H1 (cell line): Measurements from ENCODE around the gene RRAD. TPM values are rescaled to one million over a fixed set of nuclear protein-coding genes. Genes with fewer than 3 reads are reported as not detected.

Experiments used
- CTCF ChIA-PET: fragments of 300-600 bp; sonication (Branson Sonifier 250); formaldehyde crosslinking; loops from one replicate; lab custom pipeline; 2021; ENCODE audit not compliant: partially characterized antibody; lab: Charles Lee
- POLR2A ChIA-PET: fragments of 300-600 bp; sonication (Branson Sonifier 250); formaldehyde crosslinking; loops from one replicate; lab custom pipeline; 2021; ENCODE audit warnings: inconsistent platforms; ENCODE audit not compliant: partially characterized antibody; lab: Charles Lee
- DNase-seq, 2 experiments: peaks; one replicate each; pipeline versions ENCODE4 v3.0.0 to v3.0.0-alpha.2; 2010 to 2022; ENCODE audit warnings: low spot score in 2 of 2, low read depth in 1 of 2, mixed read lengths in 1 of 2
- FAIRE-seq: peaks from 2 replicates; lab custom pipeline; 2011; peaks lifted over from hg19 to GRCh38; lab: Jason Lieb, UNC
- H2AFZ ChIP-seq: 2 replicates; pipeline ENCODE4 v1.8.1; 2012; ENCODE audit warnings: low read length, inconsistent platforms
- H2AK5ac ChIP-seq: 2 replicates; pipeline ENCODE4 v1.6.1; 2013; ENCODE audit warnings: low read depth, low read length
- H2BK120ac ChIP-seq: replicated peaks from 2 replicates; pipeline ENCODE3; 2013; ENCODE audit warnings: low read depth, low read length, inconsistent platforms
- H2BK12ac ChIP-seq: 2 replicates; pipeline ENCODE4 v1.6.1; 2013; ENCODE audit warnings: low read depth, low read length
- H2BK15ac ChIP-seq: 2 replicates; pipeline ENCODE4 v1.6.1; 2013; ENCODE audit warnings: low read length
- H2BK20ac ChIP-seq: 2 replicates; pipeline ENCODE4 v1.6.1; 2013; ENCODE audit warnings: low read length
- H2BK5ac ChIP-seq: 2 replicates; pipeline ENCODE4 v1.6.1; 2013; ENCODE audit warnings: low read depth, low read length
- H3K14ac ChIP-seq: 2 replicates; pipeline ENCODE4 v1.6.1; 2013; ENCODE audit warnings: inconsistent platforms; ENCODE audit not compliant: insufficient read length
- H3K18ac ChIP-seq: 2 replicates; pipeline ENCODE4 v1.6.1; 2013; ENCODE audit warnings: low read length; ENCODE audit errors: extremely low read depth
- H3K23ac ChIP-seq: 2 replicates; pipeline ENCODE4 v1.6.1; 2013; ENCODE audit warnings: inconsistent platforms; ENCODE audit not compliant: insufficient read length
- H3K23me2 ChIP-seq: 2 replicates; pipeline ENCODE4 v1.6.1; 2013; ENCODE audit warnings: low read depth, low read length
- H3K27ac ChIP-seq: 2 replicates; pipeline ENCODE4 v1.6.1; 2011; ENCODE audit warnings: low read depth, low read length, inconsistent platforms
- H3K27me3 ChIP-seq, 4 experiments: replicated peaks in 1 of 4; 1 replicate in 1 of 4; 2 replicates in 3 of 4; pipeline versions ENCODE4 v1.6.1 to v1.8.1; 2011 to 2013; ENCODE audit warnings: low read length in 3 of 4, mild to moderate bottlenecking in 3 of 4, inconsistent platforms in 2 of 4, mixed read lengths in 2 of 4, moderate library complexity in 1 of 4; ENCODE audit not compliant: control insufficient read depth in 3 of 4, insufficient read depth in 3 of 4; ENCODE audit errors: extremely low read depth in 1 of 4
- H3K36me3 ChIP-seq, 4 experiments: 2 replicates each; pipeline versions ENCODE4 v1.6.1 to v1.8.1; 2011 to 2013; ENCODE audit warnings: mild to moderate bottlenecking in 4 of 4, low read length in 3 of 4, moderate library complexity in 2 of 4, control low read depth in 1 of 4, inconsistent platforms in 1 of 4; ENCODE audit not compliant: insufficient read depth in 4 of 4, control insufficient read depth in 2 of 4
- H3K4ac ChIP-seq: replicated peaks from 2 replicates; pipeline ENCODE3; 2013; ENCODE audit warnings: low read length, low read depth, mixed read lengths, inconsistent platforms; ENCODE audit not compliant: insufficient read length
- H3K4me1 ChIP-seq, 4 experiments: replicated peaks in 1 of 4; 1 replicate in 1 of 4; 2 replicates in 3 of 4; pipeline versions ENCODE4 v1.6.1 to v1.8.1; 2011 to 2013; ENCODE audit warnings: low read length in 3 of 4, inconsistent platforms in 2 of 4, mixed read lengths in 1 of 4; ENCODE audit not compliant: insufficient read depth in 4 of 4, control insufficient read depth in 3 of 4
- H3K4me2 ChIP-seq, 2 experiments: 2 replicates each; pipeline versions ENCODE4 v1.6.1 to v1.8.1; 2011 to 2013; ENCODE audit warnings: low read depth in 2 of 2, low read length in 2 of 2, control low read depth in 1 of 2, inconsistent platforms in 1 of 2, mild to moderate bottlenecking in 1 of 2; ENCODE audit not compliant: insufficient read depth in 1 of 2
- H3K4me3 ChIP-seq, 4 experiments: fragments of 200-600, 300-600 bp in 1 of 4; sonication (generic), shearing (Covaris generic), sonication (Bioruptor Twin) in 1 of 4; 2 replicates each; pipeline versions ENCODE4 v1.5.1 to v1.8.1; 2011 to 2016; ENCODE audit warnings: low read length in 4 of 4, low read depth in 3 of 4, control low read depth in 2 of 4, inconsistent platforms in 2 of 4, mild to moderate bottlenecking in 2 of 4, mixed read lengths in 1 of 4, moderate library complexity in 1 of 4; ENCODE audit not compliant: insufficient read depth in 2 of 4; ENCODE audit errors: extremely low read depth in 1 of 4
- H3K56ac ChIP-seq: replicated peaks from 2 replicates; pipeline ENCODE3; 2013; ENCODE audit warnings: low read depth, mild to moderate bottlenecking, mixed read lengths, low read length, inconsistent platforms; ENCODE audit not compliant: insufficient read length
- H3K79me1 ChIP-seq: 2 replicates; pipeline ENCODE4 v1.6.1; 2013; ENCODE audit warnings: low read depth, low read length, control low read depth
- H3K79me2 ChIP-seq, 2 experiments: 2 replicates each; pipeline versions ENCODE4 v1.6.1 to v1.8.1; 2012 to 2013; ENCODE audit warnings: low read length in 2 of 2, mild to moderate bottlenecking in 2 of 2, inconsistent platforms in 1 of 2; ENCODE audit not compliant: insufficient read depth in 2 of 2, control insufficient read depth in 1 of 2
- H3K9ac ChIP-seq, 4 experiments: replicated peaks in 1 of 4; 1 replicate in 1 of 4; 2 replicates in 3 of 4; pipeline versions ENCODE4 v1.6.1 to v1.8.1; 2011 to 2013; ENCODE audit warnings: low read depth in 3 of 4, low read length in 3 of 4, control low read depth in 2 of 4, mild to moderate bottlenecking in 2 of 4, moderate library complexity in 2 of 4, inconsistent platforms in 1 of 4; ENCODE audit errors: extremely low read depth in 1 of 4
- H3K9me3 ChIP-seq, 2 experiments: 2 replicates each; pipeline versions ENCODE4 v1.6.1 to v1.8.1; 2012 to 2013; ENCODE audit warnings: mild to moderate bottlenecking in 2 of 2, moderate library complexity in 2 of 2, control low read depth in 1 of 2, inconsistent platforms in 1 of 2, low read depth in 1 of 2, low read length in 1 of 2, mixed read lengths in 1 of 2; ENCODE audit not compliant: insufficient read depth in 2 of 2
- H4K20me1 ChIP-seq, 2 experiments: replicated peaks in 1 of 2; 2 replicates each; pipeline versions ENCODE3 to v1.8.1; 2011 to 2013; ENCODE audit warnings: inconsistent platforms in 2 of 2, low read length in 2 of 2, mild to moderate bottlenecking in 1 of 2; ENCODE audit not compliant: insufficient read depth in 2 of 2, control insufficient read depth in 1 of 2
- H4K5ac ChIP-seq: 2 replicates; pipeline ENCODE4 v1.6.1; 2013; ENCODE audit warnings: low read length, low read depth, mixed read lengths, inconsistent platforms; ENCODE audit not compliant: insufficient read length
- H4K8ac ChIP-seq: 2 replicates; pipeline ENCODE4 v1.8.0; 2013; ENCODE audit warnings: mild to moderate bottlenecking, moderate library complexity, low read length, inconsistent platforms; ENCODE audit not compliant: insufficient read depth; ENCODE audit errors: extremely low read depth
- H4K91ac ChIP-seq: replicated peaks from 2 replicates; pipeline ENCODE3; 2013; ENCODE audit warnings: low read length, mixed read lengths, inconsistent platforms; ENCODE audit not compliant: insufficient read length
- CHD1 ChIP-seq: IDR thresholded peaks from 2 replicates; pipeline ENCODE4 v1.6.1; 2012; ENCODE audit warnings: low read depth, low read length, improper control_type of control experiment
- EZH2 ChIP-seq: fragments of 200-600 bp; sonication (generic); IDR thresholded peaks from 2 replicates; pipeline ENCODE4 v1.7.1; 2012; ENCODE audit warnings: low read depth, mild to moderate bottlenecking, moderate library complexity, low read length, inconsistent platforms; ENCODE audit not compliant: severe bottlenecking
- GABPA ChIP-seq: IDR thresholded peaks from 2 replicates; pipeline ENCODE4 v1.6.1; 2011; ENCODE audit warnings: mild to moderate bottlenecking, low read length, moderate library complexity, borderline replicate concordance; ENCODE audit not compliant: insufficient read depth
- KDM5A ChIP-seq: fragments of 200-600 bp; IDR thresholded peaks from 2 replicates; pipeline ENCODE4 v1.7.1; 2012; ENCODE audit warnings: mild to moderate bottlenecking, low read length, inconsistent platforms, mixed read lengths
- SUZ12 ChIP-seq: fragments of 200-600 bp; sonication (generic); IDR thresholded peaks from 2 replicates; pipeline ENCODE4 v1.6.1; 2012; ENCODE audit warnings: mild to moderate bottlenecking, inconsistent platforms, low read length, moderate library complexity, mixed read lengths
- WGBS, 2 experiments: shearing (Covaris generic) in 1 of 2; methylation state at CpG; one replicate each; pipeline versions ENCODE4 v1.1.6 to v1.1.7; 2013 to 2015; ENCODE audit warnings: low lambda C conversion rate in 2 of 2, mixed read lengths in 2 of 2, inconsistent platforms in 1 of 2, low coverage in 1 of 2, missing lambda C conversion rate in 1 of 2; ENCODE audit not compliant: insufficient replicate concordance in 2 of 2, insufficient coverage in 1 of 2, insufficient read length in 1 of 2; ENCODE audit errors: extremely low coverage in 1 of 2, missing lambda C conversion rate in 1 of 2; 5-methylcytosine and 5-hydroxymethylcytosine counted together
- polyA plus RNA-seq, 7 experiments: library from polyadenylated mRNA; depleted of rRNA in 3 of 7; stranded (reverse) in 5 of 7; unstranded in 2 of 7; fragments of >200 nt in 5 of 7; fragments of 200-250 nt in 2 of 7; gene quantifications; 1 replicate in 5 of 7; 2 replicates in 1 of 7; 4 replicates in 1 of 7; pipeline versions ENCODE4 v1.2.1 to v1.2.3, GENCODE V29; 2011 to 2013; ENCODE audit warnings: missing spikeins in 2 of 7, mixed read lengths in 2 of 7
- total RNA-seq: library from RNA; stranded (reverse); fragmentation: NEBNext Ultra II Directional; extraction: Animal tissue kit (Norgen Biotek cat#: 25700); gene quantifications from 2 replicates; pipeline ENCODE4 v1.2.1, GENCODE V29; 2021

The RRAD gene
- total and polyA plus RNA-seq, 2 of the 8 experiments (the other 6 are each of a cell fraction or from before 2014, with no cell fraction given), result 0.17 TPM; not detected in 1

GRCh38 chr16:66948134-66948836 lies 22.9 kb upstream of the RRAD start:
- DNase-seq (no peak), FAIRE-seq (no peak)
- CTCF ChIA-PET, result interaction anchor here (0.9 to 3.3 kb wide), 7 partner anchors 10 to 53 kb away, joined by 3 to 14 read pairs (median 4); partner anchors contain the start of gene CIAO2B
- Histone ChIP-seq H2BK20ac (no peak overlapping the region), H2BK15ac (no peak overlapping the region), H3K27me3 (peaks cover 10 to 34% (median 32%) of the 10 kb centered on the region in 4 experiments), H3K14ac (no peak overlapping the region), H2AFZ (peak overlapping the region; percentile 50; the same call in 1 of the 2 replicates), H3K18ac (no peak overlapping the region), H3K79me1 (no peaks in the 10 kb centered on the region), H3K9ac (no peak overlapping the region), H4K8ac (no peak overlapping the region), H3K4ac (no peak overlapping the region), H3K27ac (no peak overlapping the region), H3K9me3 (no peaks in the 10 kb centered on the region), H2BK5ac (no peak overlapping the region), H2AK5ac (no peak overlapping the region), H3K56ac (no peak overlapping the region), H3K4me2 (peak overlapping the region; percentile 77 to 83), H3K4me1 (peaks cover 0 to 5% (median 1%) of the 10 kb centered on the region in 4 experiments; a peak in 2 of 7 replicates), H2BK120ac (no peak overlapping the region), H3K79me2 (no peaks in the 10 kb centered on the region), H4K5ac (no peak overlapping the region), H3K36me3 (peaks cover 0 to 5% (median under 1%) of the 10 kb centered on the region in 4 experiments; a peak in 3 of 8 replicates), H3K4me3 (peak overlapping the region; percentile 23 to 53 (median 27); a peak in 7 of 8 replicates), H3K23me2 (peaks cover 2% of the 10 kb centered on the region; the same call in 1 of the 2 replicates), H3K23ac (no peak overlapping the region), H2BK12ac (no peak overlapping the region), H4K20me1 (peaks cover 0 to 1% of the 10 kb centered on the region in 2 experiments), H4K91ac (no peak overlapping the region)
- WGBS, 2 experiments, result 36% methylated on average over 44 of the region's 44 CpGs; no CpG with 5 or more reads in 1 of the 2 experiments
- POLR2A ChIA-PET, result interaction anchor here (0.9 kb wide), 1 partner anchor 209 kb away, joined by 4 read pairs; no protein-coding TSS in a partner anchor
- TF ChIP-seq SUZ12 (peak; percentile 84), KDM5A (no peak), EZH2 (peak; percentile 88), CHD1 (no peak), GABPA (no peak)
